Stimulated activated CD4-positive, alpha-beta T cell treated with anti-CD3 and anti-CD28 coated beads, Interleukin-2, amount 100 ng/mL, for 48 hours (primary cell): Measurements from ENCODE around the gene THSD4.

Source experiments
- DNase-seq, 2 donors: peaks; one replicate each; pipeline ENCODE4 v3.0.0-alpha.2; 2020

THSD4 gene

GRCh38 chr15:71807125-71807629, 691.9 kb downstream of the THSD4 start:
- no peak for DNase-seq

- no peak for DNase-seq
Observed at GRCh38 chr15:71807691-71808091, 692.4 kb downstream of the THSD4 start.

- no peak for DNase-seq
Observed at GRCh38 chr15:71808311-71809020, 693.2 kb downstream of the THSD4 start.

GRCh38 chr15:71809346-71809745, 694.1 kb downstream of the THSD4 start:
- no peak for DNase-seq

- no peak for DNase-seq
Observed at GRCh38 chr15:71810256-71811035, 695.2 kb downstream of the THSD4 start, which contains the start of gene NR2E3. Gene NR2E3 (plus strand): TSS chr15:71810554. CDS start chr15:71810744, 190 bp downstream.

- DNase-seq, result no peak
Observed at GRCh38 chr15:71811036-71811736, 695.9 kb downstream of the THSD4 start.

- DNase-seq, result no peak
Observed at GRCh38 chr15:71811752-71812735, 696.8 kb downstream of the THSD4 start.

- no peak for DNase-seq
Observed at GRCh38 chr15:71812966-71813722, 697.9 kb downstream of the THSD4 start.

GRCh38 chr15:71813723-71814470, 698.6 kb downstream of the THSD4 start:
- DNase-seq, result no peak

GRCh38 chr15:71815301-71815700, 700.0 kb downstream of the THSD4 start:
- DNase-seq, result no peak

- no peak for DNase-seq
Observed at GRCh38 chr15:71817351-71817750, 702.1 kb downstream of the THSD4 start.

GRCh38 chr15:71820127-71820526, 704.9 kb downstream of the THSD4 start:
- no peak for DNase-seq

GRCh38 chr15:71821547-71822129, 706.4 kb downstream of the THSD4 start:
- DNase-seq, result no peak

GRCh38 chr15:71822890-71823630, 707.8 kb downstream of the THSD4 start:
- no peak for DNase-seq

GRCh38 chr15:71823801-71824200, 708.5 kb downstream of the THSD4 start:
- DNase-seq, result no peak

GRCh38 chr15:71825021-71825730, 709.9 kb downstream of the THSD4 start:
- no peak for DNase-seq

- no peak for DNase-seq
Observed at GRCh38 chr15:71826196-71826595, 710.9 kb downstream of the THSD4 start.

GRCh38 chr15:71830981-71831380, 715.7 kb downstream of the THSD4 start:
- DNase-seq, result no peak
